Activated CD4-positive, alpha-beta T cell treated with anti-CD3 and anti-CD28 coated beads for 36 hours (primary cell): ENCODE results near the gene UPK1B. TPM values are rescaled to one million over a fixed set of nuclear protein-coding genes. Genes with fewer than 3 reads are reported as not detected.
A peak's percentile ranks its signal among the peaks of the same experiment; 100 is the strongest.

ENCODE experiments used
- ATAC-seq: fragments of 200-7000 bp; cut with Tn5 transposase; one replicate; pipeline ENCODE4 v1.10.0; 2021; ENCODE audit warnings: mild to moderate bottlenecking, moderate library complexity
- CTCF ChIA-PET: fragments of 350-600 bp; sonication (Branson Sonifier 250); formaldehyde crosslinking; loops from one replicate; lab custom pipeline; 2021; ENCODE audit warnings: antibody characterized with exemption; lab: Charles Lee
- POLR2A ChIA-PET: fragments of 350-600 bp; sonication (Branson Sonifier 250); formaldehyde crosslinking; loops from one replicate; lab custom pipeline; 2021; ENCODE audit warnings: antibody characterized with exemption, inconsistent platforms; lab: Charles Lee
- DNase-seq: peaks from one replicate; pipeline ENCODE4 v3.0.0-alpha.2; 2020
- H3K27ac Mint-ChIP-seq: one replicate; pipeline ENCODE4 v1.8.0; 2021; ENCODE audit warnings: mixed read lengths
- H3K27me3 Mint-ChIP-seq: one replicate; pipeline ENCODE4 v1.8.0; 2021; ENCODE audit warnings: mixed read lengths
- H3K36me3 Mint-ChIP-seq: one replicate; pipeline ENCODE4 v1.8.0; 2021; ENCODE audit warnings: low read depth, mixed read lengths
- H3K4me1 Mint-ChIP-seq: one replicate; pipeline ENCODE4 v1.8.0; 2021; ENCODE audit warnings: mixed read lengths
- H3K4me3 Mint-ChIP-seq: one replicate; pipeline ENCODE4 v1.8.0; 2021; ENCODE audit warnings: mild to moderate bottlenecking, moderate library complexity, mixed read lengths
- H3K9me3 Mint-ChIP-seq: one replicate; pipeline ENCODE4 v1.8.0; 2021; ENCODE audit warnings: low read depth, mixed read lengths
- intact Hi-C, 2 experiments: fragments of 100-400 bp; cut with DNase I in 1 of 2; cut with micrococcal nuclease in 1 of 2; formaldehyde crosslinking; loops; one replicate each; pipeline versions ENCODE4 v1.14.2 to v1.15.1; 2022 to 2024; cut with DNase I, micrococcal nuclease
- total RNA-seq, 2 experiments: library from RNA; stranded (reverse); gene quantifications; one replicate each; pipeline ENCODE4 v1.2.3, GENCODE V29; 2021

The UPK1B gene
- total RNA-seq, 2 experiments from 2014 or later, result 0.25 to 0.41 TPM

GRCh38 chr3:119225121-119225520, 51.7 kb downstream of the UPK1B start:
- intact Hi-C loops, result no loop called here
- Mint-ChIP-seq H3K27me3 (no peaks in the 10 kb centered on the region), H3K27ac (no peak overlapping the region), H3K4me3 (no peak overlapping the region), H3K4me1 (peaks cover 61% of the 10 kb centered on the region), H3K9me3 (no peaks in the 10 kb centered on the region), H3K36me3 (peaks cover 61% of the 10 kb centered on the region)
- ATAC-seq (no peak), DNase-seq (no peak)
- POLR2A ChIA-PET, result no interaction called here
- CTCF ChIA-PET, result interaction anchor here (0.7 to 4.0 kb wide), 4 partner anchors 15 to 722 kb away, joined by 3 to 15 read pairs (median 4); partner anchors contain the start of gene B4GALT4

- intact Hi-C loops, result no loop called here
- ChIA-PET CTCF (interaction anchor here (0.6 kb wide), 1 partner anchor 10 kb away, joined by 3 read pairs; no protein-coding TSS in a partner anchor), POLR2A (no interaction called here)
- no peak for ATAC-seq
- Mint-ChIP-seq H3K27ac (no peak overlapping the region), H3K27me3 (no peaks in the 10 kb centered on the region), H3K4me1 (peaks cover 59% of the 10 kb centered on the region), H3K4me3 (no peak overlapping the region), H3K36me3 (peaks cover 61% of the 10 kb centered on the region), H3K9me3 (no peaks in the 10 kb centered on the region)
- no peak for DNase-seq
These were observed 53.9 kb downstream of the UPK1B start for GRCh38 chr3:119227070-119227850.

- H3K4me3 Mint-ChIP-seq, result no peak overlapping the region
- H3K4me1 Mint-ChIP-seq, result peaks cover 57% of the 10 kb centered on the region
- no peaks in the 10 kb centered on the region for H3K27me3 Mint-ChIP-seq
- ATAC-seq (peak; percentile 67), DNase-seq (no peak)
- intact Hi-C loops, result no loop called here
- ChIA-PET POLR2A (no interaction called here), CTCF (interaction anchor here (0.6 to 3.5 kb wide), 2 partner anchors 12 kb away, joined by 3 to 18 read pairs; partner anchors contain the start of gene B4GALT4)
- H3K27ac Mint-ChIP-seq, result no peak overlapping the region
- peaks cover 61% of the 10 kb centered on the region for H3K36me3 Mint-ChIP-seq
- no peaks in the 10 kb centered on the region for H3K9me3 Mint-ChIP-seq
These were observed 55.2 kb downstream of the UPK1B start for GRCh38 chr3:119228373-119229145.

- ChIA-PET POLR2A (no interaction called here), CTCF (interaction anchor here (3.5 kb wide), 1 partner anchor 11 kb away, joined by 18 read pairs; the partner anchor contains the start of gene B4GALT4)
- no peak overlapping the region for H3K4me3 Mint-ChIP-seq
- no peaks in the 10 kb centered on the region for H3K9me3 Mint-ChIP-seq
- peaks cover 58% of the 10 kb centered on the region for H3K36me3 Mint-ChIP-seq
- intact Hi-C loops, result no loop called here
- no peaks in the 10 kb centered on the region for H3K27me3 Mint-ChIP-seq
- ATAC-seq (no peak), DNase-seq (no peak)
- no peak overlapping the region for H3K27ac Mint-ChIP-seq
- H3K4me1 Mint-ChIP-seq, result peaks cover 56% of the 10 kb centered on the region
These were observed 55.8 kb downstream of the UPK1B start for GRCh38 chr3:119229190-119229589.

- peaks cover 63% of the 10 kb centered on the region for H3K36me3 Mint-ChIP-seq
- no peaks in the 10 kb centered on the region for H3K27me3 Mint-ChIP-seq
- no peak for DNase-seq
- no peaks in the 10 kb centered on the region for H3K9me3 Mint-ChIP-seq
- CTCF ChIA-PET, result interaction anchor here (1.0 to 3.5 kb wide), 2 partner anchors 11 to 348 kb away, joined by 3 to 18 read pairs; partner anchors contain the start of gene B4GALT4
- intact Hi-C loops, result loop anchor here in 1 of 2 experiments (10.0 kb wide), 1 partner anchor 195 kb away; the partner anchor contains the start of gene IGSF11
- H3K4me3 Mint-ChIP-seq, result no peak overlapping the region
- H3K27ac Mint-ChIP-seq, result no peak overlapping the region
- ATAC-seq, result no peak
- peaks cover 62% of the 10 kb centered on the region for H3K4me1 Mint-ChIP-seq
- POLR2A ChIA-PET, result no interaction called here
These were observed 56.7 kb downstream of the UPK1B start for GRCh38 chr3:119230071-119230470.

GRCh38 chr3:119230745-119231144, 57.3 kb downstream of the UPK1B start:
- ChIA-PET POLR2A (no interaction called here), CTCF (interaction anchor here (1.0 to 3.5 kb wide), 2 partner anchors 10 to 349 kb away, joined by 3 to 18 read pairs; partner anchors contain the start of gene B4GALT4)
- Mint-ChIP-seq H3K27ac (no peak overlapping the region), H3K4me3 (no peak overlapping the region), H3K4me1 (peaks cover 69% of the 10 kb centered on the region), H3K27me3 (no peaks in the 10 kb centered on the region), H3K36me3 (peaks cover 69% of the 10 kb centered on the region), H3K9me3 (no peaks in the 10 kb centered on the region)
- intact Hi-C loops, result loop anchor here in 1 of 2 experiments (10.0 kb wide), 1 partner anchor 196 kb away; the partner anchor contains the start of gene IGSF11
- no peak for DNase-seq
- ATAC-seq, result no peak

GRCh38 chr3:119234610-119235009, 61.2 kb downstream of the UPK1B start:
- Mint-ChIP-seq H3K27ac (peak overlapping the region; percentile 70), H3K36me3 (peaks cover 54% of the 10 kb centered on the region), H3K4me3 (no peak overlapping the region), H3K4me1 (peaks cover 77% of the 10 kb centered on the region), H3K27me3 (no peaks in the 10 kb centered on the region), H3K9me3 (no peaks in the 10 kb centered on the region)
- DNase-seq (no peak), ATAC-seq (peak; percentile 15)
- intact Hi-C loops, result loop anchor here in 1 of 2 experiments (10.0 kb wide), 1 partner anchor 200 kb away; the partner anchor contains the start of gene IGSF11
- ChIA-PET CTCF (no interaction called here), POLR2A (no interaction called here)

- intact Hi-C loops, result loop anchor here in 1 of 2 experiments (10.0 kb wide), 1 partner anchor 200 kb away; the partner anchor contains the start of gene IGSF11
- Mint-ChIP-seq H3K27ac (peak overlapping the region; percentile 70), H3K36me3 (peaks cover 52% of the 10 kb centered on the region), H3K9me3 (no peaks in the 10 kb centered on the region), H3K27me3 (no peaks in the 10 kb centered on the region), H3K4me3 (no peak overlapping the region), H3K4me1 (peaks cover 80% of the 10 kb centered on the region)
- POLR2A ChIA-PET, result no interaction called here
- DNase-seq (no peak), ATAC-seq (no peak)
- CTCF ChIA-PET, result no interaction called here
These were observed 61.8 kb downstream of the UPK1B start for GRCh38 chr3:119235151-119235550.

- Mint-ChIP-seq H3K27me3 (no peaks in the 10 kb centered on the region), H3K4me3 (no peak overlapping the region), H3K27ac (peak overlapping the region; percentile 43), H3K36me3 (peaks cover 41% of the 10 kb centered on the region), H3K9me3 (no peaks in the 10 kb centered on the region), H3K4me1 (peaks cover 71% of the 10 kb centered on the region)
- DNase-seq, result no peak
- ChIA-PET CTCF (interaction anchor here (0.7 to 1.2 kb wide), 5 partner anchors 9 to 116 kb away, joined by 3 to 4 read pairs (median 3); no protein-coding TSS in a partner anchor), POLR2A (interaction anchor here (0.7 kb wide), 1 partner anchor 115 kb away, joined by 3 read pairs; no protein-coding TSS in a partner anchor)
- intact Hi-C loops, result loop anchor here in 1 of 2 experiments (10.0 kb wide), 1 partner anchor 202 kb away; the partner anchor contains the start of gene IGSF11
- ATAC-seq, result no peak
These were observed 63.4 kb downstream of the UPK1B start for GRCh38 chr3:119236756-119237155.

GRCh38 chr3:119237299-119237698, 63.9 kb downstream of the UPK1B start:
- ChIA-PET CTCF (interaction anchor here (0.7 to 1.2 kb wide), 6 partner anchors 10 to 115 kb away, joined by 3 to 4 read pairs (median 3); no protein-coding TSS in a partner anchor), POLR2A (no interaction called here)
- peaks cover 38% of the 10 kb centered on the region for H3K36me3 Mint-ChIP-seq
- H3K9me3 Mint-ChIP-seq, result no peaks in the 10 kb centered on the region
- ATAC-seq (no peak), DNase-seq (no peak)
- no peak overlapping the region for H3K4me3 Mint-ChIP-seq
- H3K4me1 Mint-ChIP-seq, result peaks cover 67% of the 10 kb centered on the region
- H3K27me3 Mint-ChIP-seq, result no peaks in the 10 kb centered on the region
- intact Hi-C loops, result loop anchor here in 1 of 2 experiments (10.0 kb wide), 1 partner anchor 202 kb away; the partner anchor contains the start of gene IGSF11
- peak overlapping the region; percentile 37 for H3K27ac Mint-ChIP-seq
